GM13977 (cell line): ENCODE results near the gene C1QTNF1.

ENCODE experiments used
- DNase-seq: peaks from one replicate; pipeline ENCODE4 v3.0.0; 2012; ENCODE audit warnings: low spot score
- in situ Hi-C: fragments of 300-500 bp; cut with MboI; formaldehyde crosslinking; loops from one replicate; pipeline ENCODE4 v1.12.0; 2022; ENCODE audit warnings: low sequenced_read_pairs, low pct_unique_long_range_greater_than_20kb, mixed read lengths, inconsistent platforms; ENCODE audit not compliant: unreplicated experiment
- TF ChIP-seq, protein P1 (sequence below): IDR thresholded peaks from 2 replicates; pipeline ENCODE4 v1.5.1; 2012; ENCODE audit warnings: mild to moderate bottlenecking, control low read depth; ENCODE audit not compliant: insufficient read depth; ENCODE audit errors: extremely low read depth, missing control alignments

Gene C1QTNF1

DNA sequence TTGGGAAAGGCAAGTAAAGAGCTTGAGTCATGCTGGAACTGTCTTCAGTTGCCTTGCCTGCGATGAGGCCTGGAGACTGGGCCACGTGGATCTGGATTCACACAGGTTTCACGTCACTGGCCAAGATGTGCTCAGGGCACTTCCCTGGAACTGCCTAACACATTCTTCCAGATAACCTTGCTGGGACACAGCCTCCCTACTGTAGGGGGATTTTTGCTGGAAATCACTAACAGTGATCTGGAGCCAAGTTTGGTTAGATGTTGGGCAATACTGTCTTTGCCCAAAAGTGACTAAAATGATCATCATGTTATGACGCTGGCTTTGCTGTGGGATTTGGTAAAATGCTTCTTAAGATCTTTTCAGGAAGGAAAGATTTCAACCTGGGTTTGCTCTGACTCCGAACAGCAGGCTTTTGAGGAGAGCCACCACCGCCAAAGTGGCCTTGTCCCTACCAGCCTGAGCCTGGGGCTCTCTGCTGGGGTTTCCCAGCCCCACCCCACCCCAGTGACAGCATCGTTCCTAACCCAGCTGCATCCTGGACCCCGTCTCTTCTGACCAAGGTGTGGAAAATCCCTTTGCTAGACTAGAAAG, 14.7 kb downstream of the C1QTNF1 start:
- TF ChIP-seq, protein P1, sequence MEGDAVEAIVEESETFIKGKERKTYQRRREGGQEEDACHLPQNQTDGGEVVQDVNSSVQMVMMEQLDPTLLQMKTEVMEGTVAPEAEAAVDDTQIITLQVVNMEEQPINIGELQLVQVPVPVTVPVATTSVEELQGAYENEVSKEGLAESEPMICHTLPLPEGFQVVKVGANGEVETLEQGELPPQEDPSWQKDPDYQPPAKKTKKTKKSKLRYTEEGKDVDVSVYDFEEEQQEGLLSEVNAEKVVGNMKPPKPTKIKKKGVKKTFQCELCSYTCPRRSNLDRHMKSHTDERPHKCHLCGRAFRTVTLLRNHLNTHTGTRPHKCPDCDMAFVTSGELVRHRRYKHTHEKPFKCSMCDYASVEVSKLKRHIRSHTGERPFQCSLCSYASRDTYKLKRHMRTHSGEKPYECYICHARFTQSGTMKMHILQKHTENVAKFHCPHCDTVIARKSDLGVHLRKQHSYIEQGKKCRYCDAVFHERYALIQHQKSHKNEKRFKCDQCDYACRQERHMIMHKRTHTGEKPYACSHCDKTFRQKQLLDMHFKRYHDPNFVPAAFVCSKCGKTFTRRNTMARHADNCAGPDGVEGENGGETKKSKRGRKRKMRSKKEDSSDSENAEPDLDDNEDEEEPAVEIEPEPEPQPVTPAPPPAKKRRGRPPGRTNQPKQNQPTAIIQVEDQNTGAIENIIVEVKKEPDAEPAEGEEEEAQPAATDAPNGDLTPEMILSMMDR: no peak
- in situ Hi-C loops: no loop called here
- peak; percentile 73 for DNase-seq

DNA sequence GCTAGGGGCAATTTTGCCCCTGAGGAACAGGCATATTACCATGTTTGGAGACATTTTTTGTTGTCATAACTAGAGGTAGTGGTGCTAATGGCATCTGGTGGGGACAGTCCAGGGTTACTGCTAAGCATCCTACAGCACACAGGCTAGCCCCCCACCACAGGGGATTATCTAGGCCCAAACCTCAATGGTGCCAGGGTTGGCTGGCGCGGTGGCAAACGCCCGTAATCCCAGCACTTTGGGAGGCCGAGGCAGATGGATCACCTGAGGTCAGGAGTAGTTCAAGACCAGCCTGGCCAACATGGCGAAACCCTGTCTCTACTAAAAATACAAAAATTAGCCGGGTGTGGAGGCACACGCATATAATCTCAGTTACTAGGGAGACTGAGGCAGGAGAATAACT, 15.2 kb downstream of the C1QTNF1 start:
- in situ Hi-C loops: no loop called here
- DNase-seq: no peak
- TF ChIP-seq, protein P1: no peak

DNA sequence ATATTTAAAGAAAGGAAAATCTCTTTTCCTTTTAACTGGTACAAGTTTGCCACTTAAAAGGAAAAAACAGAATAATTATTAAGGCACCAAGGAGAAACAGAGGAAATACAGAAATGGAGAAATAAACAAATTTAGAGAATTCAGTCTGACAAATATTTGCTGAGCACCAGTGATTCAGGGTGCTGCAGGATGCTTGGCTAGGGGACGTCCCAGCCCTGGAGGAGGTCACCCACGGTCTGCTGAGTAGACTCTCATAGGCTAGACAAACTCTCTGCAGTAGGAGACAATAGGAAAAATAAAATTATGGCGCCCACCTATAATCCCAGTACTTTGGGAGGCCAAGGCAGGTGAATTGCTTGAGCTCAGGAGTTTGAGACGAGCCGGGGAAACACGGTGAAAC, 15.9 kb downstream of the C1QTNF1 start:
- TF ChIP-seq, protein P1: no peak
- no peak for DNase-seq
- in situ Hi-C loops: no loop called here

DNA sequence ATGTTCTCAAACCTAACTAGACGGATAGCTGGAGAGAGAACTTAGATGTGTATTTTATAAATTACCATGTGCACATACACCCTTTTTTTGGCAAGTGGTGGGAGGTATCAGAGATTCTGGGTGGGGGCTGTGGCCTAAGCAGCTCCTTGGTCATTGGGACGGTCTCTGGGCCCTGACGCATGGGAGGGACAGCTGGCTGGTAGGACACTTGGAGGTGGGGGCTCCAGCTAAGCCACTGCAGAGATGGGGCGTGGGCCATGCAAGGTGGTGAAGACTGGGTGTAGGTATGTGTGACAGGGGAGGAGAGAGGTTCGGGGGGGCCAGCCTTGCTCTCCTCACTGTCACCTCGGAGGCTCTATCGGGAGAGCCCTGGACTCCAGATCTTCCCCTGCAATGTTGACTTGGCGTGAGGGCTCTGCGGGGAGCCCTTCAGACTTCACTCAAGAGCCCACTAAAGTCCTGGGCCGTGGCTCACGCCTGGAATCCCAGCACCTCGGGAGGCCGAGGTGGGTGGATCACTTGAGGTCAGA, 17.1 kb downstream of the C1QTNF1 start:
- TF ChIP-seq, protein P1: no peak
- in situ Hi-C loops: no loop called here
- DNase-seq: no peak

DNA sequence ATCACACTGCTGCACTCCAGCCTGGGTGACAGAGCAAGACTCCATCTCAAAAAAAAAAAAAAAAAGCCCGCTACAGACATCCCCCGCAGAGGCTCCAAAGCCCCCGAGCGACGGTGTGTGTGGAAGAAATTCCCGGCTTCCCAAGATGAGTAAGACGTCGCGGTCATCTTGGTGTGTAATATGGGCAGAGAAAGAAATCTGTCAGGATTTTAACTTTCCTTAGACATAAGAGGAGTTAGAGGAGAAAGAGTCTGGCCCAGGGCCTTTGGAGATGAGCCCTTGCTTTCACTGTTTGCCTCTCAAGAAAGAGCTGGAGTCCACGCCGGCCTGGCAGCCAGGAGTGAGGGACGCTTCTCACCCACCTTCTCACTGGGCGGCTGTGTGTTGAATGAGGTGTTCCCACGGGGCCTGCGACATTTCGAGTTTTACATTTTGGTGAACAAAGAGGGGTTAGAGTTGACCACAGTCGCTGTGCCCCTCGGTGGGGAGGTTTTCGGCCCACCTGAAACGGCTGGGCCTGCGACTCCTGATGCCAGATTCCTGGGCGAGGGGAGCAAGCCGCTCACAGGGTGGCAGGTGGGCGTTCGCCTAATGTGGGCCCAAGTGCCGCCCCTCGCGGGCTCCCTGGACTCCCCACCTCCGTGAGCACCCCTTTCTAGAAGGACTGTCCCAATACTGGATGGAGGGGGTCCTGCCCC, 17.9 kb downstream of the C1QTNF1 start:
- TF ChIP-seq, protein P1: no peak
- DNase-seq: no peak
- in situ Hi-C loops: no loop called here

DNA sequence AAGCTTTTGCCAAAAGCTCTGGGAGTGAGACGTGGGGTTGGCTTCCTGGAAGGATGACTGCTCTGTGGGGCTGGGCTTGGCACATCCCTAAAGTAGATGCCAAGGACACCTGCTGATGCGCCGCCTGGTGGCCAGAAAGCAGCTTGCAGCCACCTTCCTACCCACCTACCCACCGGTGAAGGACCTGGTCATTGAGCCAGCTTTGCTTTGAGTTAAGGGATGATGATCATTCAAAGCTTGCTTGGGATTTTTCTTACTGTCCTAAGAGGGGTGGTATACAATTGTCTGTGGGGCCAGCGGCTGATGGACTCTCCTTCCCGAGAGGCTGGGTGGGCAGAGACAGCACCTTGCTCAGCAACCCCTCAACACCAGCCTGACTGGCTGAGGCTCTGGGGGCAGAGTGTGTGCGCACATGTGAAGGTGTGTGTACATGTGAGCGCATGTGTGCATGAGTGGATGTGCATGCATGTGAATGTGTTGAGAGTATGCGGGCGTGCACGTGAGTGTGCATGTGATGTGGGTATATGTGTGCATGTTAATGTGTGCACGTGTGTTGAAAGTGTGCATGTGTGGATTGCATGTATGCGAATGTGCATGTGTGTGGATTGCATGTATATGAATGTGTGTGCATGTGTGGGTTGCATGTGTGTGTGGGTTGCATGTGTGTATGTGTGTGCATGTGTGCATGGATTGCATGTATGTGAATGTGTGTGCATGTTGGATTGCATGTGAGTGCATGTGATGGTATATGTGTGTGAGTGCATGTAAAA, 18.6 kb downstream of the C1QTNF1 start:
- TF ChIP-seq, protein P1: peak; percentile 85
- in situ Hi-C loops: no loop called here
- peak; percentile 82 for DNase-seq
